Retina (tissue), 1 donor: ENCODE results near the gene KCTD10.
A peak's percentile ranks its signal among the peaks of the same experiment; 100 is the strongest.

ENCODE experiments used
- DNase-seq: peaks from one replicate; pipeline ENCODE4 v3.0.0-alpha.2; 2016

The KCTD10 gene

GRCh38 chr12:109473006-109473405 is 4.1 kb downstream of the KCTD10 start:
- no peak for DNase-seq

GRCh38 chr12:109469517-109469916 is 7.6 kb downstream of the KCTD10 start:
- DNase-seq: no peak

- no peak for DNase-seq
Observed at GRCh38 chr12:109467978-109468676, 9.0 kb downstream of the KCTD10 start.

- DNase-seq: no peak
Observed at GRCh38 chr12:109466821-109467220, 10.3 kb downstream of the KCTD10 start.

- no peak for DNase-seq
Observed at GRCh38 chr12:109466305-109466704, 10.8 kb downstream of the KCTD10 start.

- no peak for DNase-seq
Observed at GRCh38 chr12:109464642-109465351, 12.3 kb downstream of the KCTD10 start.

- no peak for DNase-seq
Observed at GRCh38 chr12:109463756-109464155, 13.3 kb downstream of the KCTD10 start.

- DNase-seq: peak; percentile 21
Observed at GRCh38 chr12:109462868-109463692, 14.0 kb downstream of the KCTD10 start.

GRCh38 chr12:109461846-109462756 is 15.0 kb downstream of the KCTD10 start:
- no peak for DNase-seq

GRCh38 chr12:109461049-109461845 is 15.9 kb downstream of the KCTD10 start:
- no peak for DNase-seq

GRCh38 chr12:109460538-109460937 is 16.6 kb downstream of the KCTD10 start:
- no peak for DNase-seq

GRCh38 chr12:109459247-109459646 is 17.9 kb downstream of the KCTD10 start:
- no peak for DNase-seq

- peak; percentile 47 for DNase-seq
Observed at GRCh38 chr12:109458771-109459208, 18.3 kb downstream of the KCTD10 start.

- DNase-seq: no peak
Observed at GRCh38 chr12:109458086-109458485, 19.0 kb downstream of the KCTD10 start.

- no peak for DNase-seq
Observed at GRCh38 chr12:109455706-109456105, 21.4 kb downstream of the KCTD10 start.

GRCh38 chr12:109452489-109452888 is 24.6 kb downstream of the KCTD10 start:
- DNase-seq: no peak

- DNase-seq: no peak
Observed at GRCh38 chr12:109451400-109451799, 25.7 kb downstream of the KCTD10 start.

- DNase-seq: no peak
Observed at GRCh38 chr12:109450980-109451379, 26.1 kb downstream of the KCTD10 start.

GRCh38 chr12:109449845-109450532 is 27.1 kb downstream of the KCTD10 start:
- no peak for DNase-seq

GRCh38 chr12:109448707-109449390 is 28.3 kb downstream of the KCTD10 start:
- no peak for DNase-seq
